ENCODE data around the gene ID4. TPM values are rescaled to one million over a fixed set of nuclear protein-coding genes. Genes with fewer than 3 reads are reported as not detected.
"Not testable (repeated sequence)": the region's sequence is repeated elsewhere in the genome, so short reads cannot be mapped to it uniquely, and the experiment has no call there.

Gene ID4
- total RNA-seq, 2 donors from 2014 or later: not detected

DNA sequence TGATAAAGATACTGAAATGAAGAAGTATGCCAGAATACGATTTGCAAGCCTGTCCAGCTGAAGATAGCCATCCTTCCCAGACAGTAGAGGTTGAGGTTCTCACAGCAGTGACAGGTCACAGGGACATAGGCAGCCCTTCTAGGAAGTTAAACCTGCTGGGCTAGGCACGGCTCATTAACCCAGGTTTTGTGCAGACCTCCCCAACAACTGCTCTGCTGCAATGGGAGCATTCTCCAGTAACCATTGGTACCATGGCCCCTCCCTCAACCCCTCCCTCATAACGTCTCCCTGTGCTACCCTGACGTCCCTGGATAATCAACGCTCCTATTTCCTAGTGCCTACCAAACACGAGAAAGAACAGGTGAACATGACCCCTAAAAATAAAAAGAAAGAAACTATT is 15.8 kb downstream of the ID4 start:
- no peak for DNase-seq
- ATAC-seq (replicated peaks in 1 of 2): no peak
- no peaks in the 10 kb centered on the region for H3K36me3 Mint-ChIP-seq (ENCODE audit: insufficient read depth in 2 of 2)
- H3K4me1 Mint-ChIP-seq (ENCODE audit: low read depth): no peaks in the 10 kb centered on the region
- H3K27me3 Mint-ChIP-seq (ENCODE audit: low read depth): peaks cover 9% of the 10 kb centered on the region
- H3K27ac Mint-ChIP-seq: no peak overlapping the region
- no peaks in the 10 kb centered on the region for H3K9me3 Mint-ChIP-seq
- no peak overlapping the region for H3K4me3 Mint-ChIP-seq

DNA sequence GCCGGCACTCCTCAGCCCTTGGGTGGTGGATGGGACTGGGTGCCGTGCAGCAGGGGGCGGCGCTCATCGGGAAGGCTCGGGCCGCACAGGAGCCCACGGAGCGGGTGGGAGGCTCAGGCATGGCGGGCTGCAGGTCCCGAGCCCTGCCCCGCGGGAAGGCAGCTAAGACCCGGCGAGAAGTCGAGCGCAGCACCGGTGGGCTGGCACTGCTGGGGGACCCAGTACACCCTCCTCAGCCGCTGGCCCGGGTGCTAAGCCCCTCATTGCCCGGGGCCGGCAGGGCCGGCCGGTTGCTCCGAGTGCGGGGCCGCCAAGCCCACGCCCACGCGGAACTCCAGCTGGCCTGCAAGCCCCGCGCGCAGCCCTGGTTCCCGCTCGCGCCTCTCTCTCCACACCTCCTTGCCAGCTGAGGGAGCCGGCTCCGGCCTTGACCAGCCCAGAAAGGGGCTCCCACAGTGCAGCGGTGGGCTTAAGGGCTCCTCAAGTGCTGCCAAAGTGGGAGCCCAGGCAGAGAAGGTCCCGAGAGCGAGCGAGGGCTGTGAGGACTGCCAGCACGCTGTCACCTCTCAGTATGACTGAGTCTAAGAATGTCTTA is 17.3 kb downstream of the ID4 start:
- not testable (repeated sequence) for H3K36me3 Mint-ChIP-seq (ENCODE audit: insufficient read depth in 2 of 2); H3K4me3 Mint-ChIP-seq; ATAC-seq (replicated peaks in 1 of 2); H3K4me1 Mint-ChIP-seq (ENCODE audit: low read depth); DNase-seq; H3K27ac Mint-ChIP-seq; H3K9me3 Mint-ChIP-seq; H3K27me3 Mint-ChIP-seq (ENCODE audit: low read depth)

DNA sequence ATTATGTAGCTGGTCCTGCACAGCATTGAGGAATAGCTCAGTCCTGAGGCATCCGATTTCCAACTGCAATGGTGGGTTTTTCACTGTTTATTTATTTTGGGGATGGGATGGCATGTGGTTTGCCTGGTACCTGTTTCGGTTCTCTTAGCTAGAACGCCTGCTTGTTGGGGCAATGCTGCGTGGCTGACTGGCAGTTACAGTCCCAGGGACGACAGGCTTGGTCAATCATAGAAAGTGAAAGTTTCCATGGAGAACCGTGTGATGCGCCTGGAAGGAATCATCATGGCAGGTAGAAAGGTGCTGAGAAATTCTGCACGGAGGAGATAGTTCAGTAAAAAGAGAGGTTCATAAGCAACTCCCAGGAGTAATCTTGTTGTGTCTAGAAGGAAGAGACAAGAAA is 18.4 kb downstream of the ID4 start:
- Mint-ChIP-seq H3K27me3 (ENCODE audit: low read depth) (peaks cover 9% of the 10 kb centered on the region), H3K4me3 (no peak overlapping the region), H3K9me3 (no peaks in the 10 kb centered on the region), H3K36me3 (ENCODE audit: insufficient read depth in 2 of 2) (no peaks in the 10 kb centered on the region), H3K4me1 (ENCODE audit: low read depth) (no peaks in the 10 kb centered on the region), H3K27ac (no peak overlapping the region)
- DNase-seq: no peak
- no peak for ATAC-seq (replicated peaks in 1 of 2)

DNA sequence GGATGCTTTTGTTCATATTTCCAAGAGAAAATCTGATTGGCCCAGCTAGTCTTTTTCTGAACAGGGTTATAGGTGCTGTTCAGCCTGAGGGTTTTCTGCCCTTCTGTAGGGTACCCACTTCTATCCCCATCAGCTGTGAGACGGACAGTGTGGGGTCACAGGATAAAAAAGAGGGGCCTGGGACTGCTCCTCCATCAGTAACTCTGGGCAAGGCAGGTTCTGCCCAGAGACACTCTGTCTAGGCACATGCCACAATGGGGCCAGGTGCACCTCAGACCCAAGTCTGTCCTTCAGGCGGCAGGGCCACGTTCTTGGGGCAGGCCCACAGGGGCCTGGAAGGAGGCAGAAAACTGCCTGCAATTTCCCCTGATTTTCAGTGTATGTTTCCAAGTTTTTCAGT is 20.0 kb downstream of the ID4 start:
- Mint-ChIP-seq H3K27me3 (ENCODE audit: low read depth) (peaks cover 9% of the 10 kb centered on the region), H3K36me3 (ENCODE audit: insufficient read depth in 2 of 2) (no peaks in the 10 kb centered on the region), H3K9me3 (no peaks in the 10 kb centered on the region), H3K27ac (no peak overlapping the region), H3K4me3 (no peak overlapping the region), H3K4me1 (ENCODE audit: low read depth) (no peaks in the 10 kb centered on the region)
- no peak for DNase-seq
- no peak for ATAC-seq (replicated peaks in 1 of 2)

DNA sequence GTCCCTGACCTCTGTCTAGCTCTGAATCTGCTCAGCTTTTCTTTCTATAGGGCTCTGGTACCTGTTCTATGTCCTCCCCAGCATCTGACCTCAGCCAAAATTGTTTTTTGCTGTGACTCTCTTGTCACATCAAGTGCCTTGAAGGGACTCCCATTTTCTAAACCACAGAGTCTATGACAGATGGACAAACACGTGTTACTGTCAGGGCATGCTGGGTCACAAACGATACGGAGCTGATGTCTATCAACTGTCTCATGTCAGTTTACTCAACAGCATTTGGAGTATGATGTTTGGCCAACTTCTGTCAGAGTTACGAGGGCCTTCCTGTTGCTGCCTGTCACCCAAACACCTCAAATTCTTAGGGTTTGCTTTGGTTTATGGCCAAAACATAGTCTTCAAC is 20.5 kb downstream of the ID4 start:
- Mint-ChIP-seq H3K4me3 (no peak overlapping the region), H3K27me3 (ENCODE audit: low read depth) (peaks cover 3% of the 10 kb centered on the region), H3K27ac (no peak overlapping the region), H3K36me3 (ENCODE audit: insufficient read depth in 2 of 2) (no peaks in the 10 kb centered on the region), H3K4me1 (ENCODE audit: low read depth) (no peaks in the 10 kb centered on the region), H3K9me3 (no peaks in the 10 kb centered on the region)
- ATAC-seq (replicated peaks in 1 of 2): no peak
- DNase-seq: no peak

DNA sequence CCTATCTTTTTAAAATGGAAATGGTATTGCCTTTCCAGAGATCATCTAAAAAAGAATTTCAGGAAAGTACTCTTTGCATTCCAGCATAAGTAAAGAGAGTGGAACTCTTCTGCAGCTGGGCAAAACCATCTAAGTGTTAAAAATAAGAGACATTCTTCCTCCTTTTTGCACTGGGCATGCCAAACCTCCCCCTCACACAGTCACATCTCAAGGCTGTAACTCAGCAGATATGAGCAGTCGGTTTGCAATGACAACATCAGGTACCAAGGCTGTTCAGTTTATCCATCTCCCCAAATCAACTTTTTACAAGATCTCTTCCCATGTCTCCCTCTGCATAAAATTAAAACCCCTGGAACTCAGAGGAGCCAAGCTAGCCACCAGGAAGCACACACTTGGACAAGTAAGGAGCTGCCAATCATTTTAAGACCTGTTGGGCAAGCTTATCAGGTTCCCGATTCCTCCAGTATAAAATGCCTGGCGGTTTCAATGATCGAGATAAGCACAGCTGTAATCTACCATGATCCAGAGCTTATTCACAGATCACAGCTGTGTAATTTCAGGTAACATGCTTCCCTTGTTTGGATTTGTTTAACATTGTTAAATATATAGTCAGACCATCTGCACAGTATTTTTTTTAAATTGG is 23.2 kb downstream of the ID4 start:
- DNase-seq: no peak
- Mint-ChIP-seq H3K4me1 (ENCODE audit: low read depth) (no peaks in the 10 kb centered on the region), H3K27me3 (ENCODE audit: low read depth) (no peaks in the 10 kb centered on the region), H3K27ac (no peak overlapping the region), H3K36me3 (ENCODE audit: insufficient read depth in 2 of 2) (no peaks in the 10 kb centered on the region), H3K4me3 (no peak overlapping the region), H3K9me3 (no peaks in the 10 kb centered on the region)
- no peak for ATAC-seq (replicated peaks in 1 of 2)

DNA sequence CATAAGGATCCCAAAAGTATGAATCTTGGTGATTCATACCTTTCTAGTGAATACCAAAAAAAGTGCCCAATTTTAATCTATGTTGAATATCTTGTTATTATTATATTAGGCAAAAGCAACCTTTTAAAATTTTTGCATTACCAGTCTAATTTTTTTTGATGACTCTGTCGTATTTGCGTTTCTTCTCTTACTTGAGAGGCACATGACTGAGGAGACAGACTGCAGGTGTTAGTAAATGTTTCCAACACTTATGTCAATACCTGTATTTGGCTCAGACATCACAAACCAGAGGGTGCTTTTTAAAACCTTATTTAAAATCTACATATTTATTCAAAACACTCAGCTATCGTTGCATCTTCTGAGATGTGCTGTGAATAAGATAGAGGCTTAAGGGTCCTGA is 27.1 kb downstream of the ID4 start:
- no peak for DNase-seq
- no peak overlapping the region for H3K4me3 Mint-ChIP-seq
- no peaks in the 10 kb centered on the region for H3K27me3 Mint-ChIP-seq (ENCODE audit: low read depth)
- no peak overlapping the region for H3K27ac Mint-ChIP-seq
- H3K9me3 Mint-ChIP-seq: no peaks in the 10 kb centered on the region
- H3K4me1 Mint-ChIP-seq (ENCODE audit: low read depth): no peaks in the 10 kb centered on the region
- no peak for ATAC-seq (replicated peaks in 1 of 2)
- H3K36me3 Mint-ChIP-seq (ENCODE audit: insufficient read depth in 2 of 2): no peaks in the 10 kb centered on the region

DNA sequence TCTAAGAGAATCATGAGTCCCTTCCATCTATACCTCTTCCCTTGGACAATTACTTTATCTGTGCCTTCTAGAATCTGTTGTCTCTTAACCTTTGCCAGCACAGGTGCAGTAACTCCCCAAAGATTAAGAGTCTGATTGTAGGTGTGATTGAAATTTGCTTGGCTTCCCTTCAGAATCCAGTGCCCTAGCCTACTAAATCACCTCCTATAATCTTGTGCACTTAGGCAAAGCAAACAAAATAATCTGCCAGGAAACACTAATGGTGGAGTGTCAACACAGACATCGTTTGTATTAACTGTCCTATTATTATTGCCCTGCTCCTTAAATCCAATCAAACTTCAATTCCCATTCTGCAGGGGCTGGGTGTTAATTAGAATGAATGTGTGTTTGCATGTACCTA is 28.0 kb downstream of the ID4 start:
- H3K27me3 Mint-ChIP-seq (ENCODE audit: low read depth): no peaks in the 10 kb centered on the region
- no peaks in the 10 kb centered on the region for H3K4me1 Mint-ChIP-seq (ENCODE audit: low read depth)
- ATAC-seq (replicated peaks in 1 of 2): no peak
- no peaks in the 10 kb centered on the region for H3K36me3 Mint-ChIP-seq (ENCODE audit: insufficient read depth in 2 of 2)
- peaks cover 0 to 2% of the 10 kb centered on the region in 2 donors for H3K9me3 Mint-ChIP-seq
- no peak for DNase-seq
- no peak overlapping the region for H3K27ac Mint-ChIP-seq
- H3K4me3 Mint-ChIP-seq: no peak overlapping the region

DNA sequence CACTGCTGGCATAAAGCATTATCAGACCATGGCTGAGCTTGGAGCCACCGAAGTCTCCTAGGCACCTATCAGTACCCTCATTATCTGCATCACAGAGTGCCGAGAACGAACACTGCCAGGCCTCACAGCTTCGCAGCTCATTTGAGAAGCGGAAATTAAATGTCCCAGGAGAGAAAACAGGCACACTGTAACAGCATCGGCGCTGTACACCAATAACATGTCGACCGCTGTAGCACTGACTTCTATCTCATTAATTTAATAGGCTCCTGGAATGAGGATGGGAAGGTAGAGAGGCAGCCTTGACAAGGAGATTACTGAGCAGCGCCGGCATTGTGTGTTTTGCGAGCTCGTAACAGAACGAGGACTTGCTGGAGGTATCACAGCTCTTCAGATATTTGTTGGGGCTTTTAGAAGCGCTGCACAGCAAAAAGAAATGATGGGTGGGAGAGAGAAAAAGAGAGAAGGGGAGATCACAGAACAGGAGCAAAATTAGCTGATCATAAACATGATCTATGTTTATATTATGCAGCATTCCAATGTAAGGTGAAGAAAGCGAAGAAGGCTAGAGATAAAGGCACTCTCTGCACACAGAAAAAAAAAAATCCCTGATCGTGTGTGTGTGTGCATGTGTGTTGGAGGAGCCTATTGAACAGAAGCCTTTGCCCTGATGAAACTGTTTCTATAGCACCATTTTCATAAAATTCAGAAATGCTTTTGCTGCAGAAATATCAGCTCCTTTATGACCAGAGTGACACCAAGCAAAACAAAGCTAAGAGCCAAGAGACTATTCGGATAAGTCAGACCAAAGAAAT is 29.2 kb downstream of the ID4 start:
- H3K4me3 Mint-ChIP-seq: no peak overlapping the region
- H3K27me3 Mint-ChIP-seq (ENCODE audit: low read depth): no peaks in the 10 kb centered on the region
- DNase-seq (no peak), ATAC-seq (replicated peaks in 1 of 2) (no peak)
- H3K9me3 Mint-ChIP-seq: peaks cover 0 to 2% of the 10 kb centered on the region in 2 donors
- no peaks in the 10 kb centered on the region for H3K4me1 Mint-ChIP-seq (ENCODE audit: low read depth)
- H3K27ac Mint-ChIP-seq: no peak overlapping the region
- H3K36me3 Mint-ChIP-seq (ENCODE audit: insufficient read depth in 2 of 2): no peaks in the 10 kb centered on the region

DNA sequence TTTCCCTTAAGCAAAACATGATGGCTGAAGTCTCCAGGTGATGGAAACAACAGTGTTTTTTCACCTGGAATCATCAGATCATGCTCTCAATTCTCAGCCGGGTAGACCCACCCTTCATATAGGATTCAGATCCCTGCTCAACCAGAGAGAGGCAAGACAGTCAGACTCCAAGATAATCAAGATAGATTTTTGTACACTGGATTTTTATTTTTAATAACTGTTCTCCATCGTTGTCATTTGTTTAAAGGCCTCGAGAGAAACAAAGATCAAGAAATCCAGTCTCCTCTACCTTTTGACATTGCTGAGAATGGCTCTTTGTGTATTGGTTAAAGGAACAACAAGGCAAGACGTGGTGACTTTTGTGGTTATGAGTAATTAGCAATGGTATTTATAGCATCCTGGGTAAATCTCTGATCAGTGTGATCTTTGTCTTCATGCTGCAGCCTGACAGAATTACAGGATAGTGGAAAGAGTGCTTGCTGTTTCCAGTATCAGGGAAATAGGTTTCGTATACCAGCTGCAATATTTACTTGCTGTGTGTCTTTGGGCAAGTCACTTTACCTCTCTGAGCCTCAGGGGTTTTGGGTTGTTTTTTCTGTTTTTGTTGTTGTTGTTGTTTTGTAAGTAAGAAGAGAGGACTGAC is 29.9 kb downstream of the ID4 start:
- no peak for ATAC-seq (replicated peaks in 1 of 2)
- H3K27ac Mint-ChIP-seq: no peak overlapping the region
- H3K4me1 Mint-ChIP-seq (ENCODE audit: low read depth): no peaks in the 10 kb centered on the region
- no peak overlapping the region for H3K4me3 Mint-ChIP-seq
- peaks cover 0 to 2% of the 10 kb centered on the region in 2 donors for H3K9me3 Mint-ChIP-seq
- no peaks in the 10 kb centered on the region for H3K27me3 Mint-ChIP-seq (ENCODE audit: low read depth)
- DNase-seq: no peak
- no peaks in the 10 kb centered on the region for H3K36me3 Mint-ChIP-seq (ENCODE audit: insufficient read depth in 2 of 2)

DNA sequence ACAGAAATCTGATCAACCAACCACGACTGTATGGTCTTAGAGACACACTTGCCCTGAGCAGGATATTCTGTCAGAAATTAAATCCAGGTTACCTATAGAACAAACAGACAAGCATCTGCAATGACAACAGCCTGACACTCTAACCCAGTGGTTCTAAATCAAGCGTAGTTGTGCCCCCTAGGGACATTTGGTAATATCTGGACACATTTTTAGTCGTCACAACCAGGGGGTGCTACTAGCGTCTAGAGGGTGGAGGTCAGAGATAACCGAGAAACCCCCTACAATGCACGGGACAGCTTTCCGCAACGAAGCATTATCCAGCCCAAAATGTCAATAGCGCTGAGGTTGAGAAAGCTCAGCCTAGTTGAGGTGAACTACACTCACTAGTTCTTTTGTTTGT is 32.3 kb downstream of the ID4 start:
- H3K36me3 Mint-ChIP-seq (ENCODE audit: insufficient read depth in 2 of 2): no peaks in the 10 kb centered on the region
- no peaks in the 10 kb centered on the region for H3K4me1 Mint-ChIP-seq (ENCODE audit: low read depth)
- no peak overlapping the region for H3K4me3 Mint-ChIP-seq
- peaks cover 0 to 2% of the 10 kb centered on the region in 2 donors for H3K9me3 Mint-ChIP-seq
- ATAC-seq (replicated peaks in 1 of 2): no peak
- no peaks in the 10 kb centered on the region for H3K27me3 Mint-ChIP-seq (ENCODE audit: low read depth)
- no peak for DNase-seq
- no peak overlapping the region for H3K27ac Mint-ChIP-seq

DNA sequence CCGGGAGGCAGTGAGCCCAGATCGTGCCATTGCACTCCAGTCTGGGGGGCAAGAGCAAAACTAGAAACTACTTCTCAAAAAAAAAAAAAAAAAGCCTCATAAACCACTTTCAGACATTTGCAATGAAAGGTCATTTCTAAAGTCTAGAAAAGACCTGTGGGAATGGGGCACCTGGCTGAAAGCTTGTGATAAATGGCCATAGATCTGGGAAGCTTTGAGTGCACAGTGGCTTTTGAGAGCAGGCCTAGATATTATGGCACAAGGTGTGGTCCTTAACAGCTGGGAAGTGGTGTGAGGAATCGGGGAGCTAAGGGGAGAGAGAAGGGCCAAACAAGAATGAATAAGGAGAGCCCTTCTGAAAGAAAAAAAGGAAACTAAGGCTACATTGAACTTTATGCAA is 33.2 kb downstream of the ID4 start:
- Mint-ChIP-seq H3K27me3 (ENCODE audit: low read depth) (no peaks in the 10 kb centered on the region), H3K36me3 (ENCODE audit: insufficient read depth in 2 of 2) (no peaks in the 10 kb centered on the region), H3K4me1 (ENCODE audit: low read depth) (no peaks in the 10 kb centered on the region), H3K4me3 (no peak overlapping the region), H3K27ac (no peak overlapping the region), H3K9me3 (peaks cover under 1 to 2% of the 10 kb centered on the region in 2 donors)
- no peak for ATAC-seq (replicated peaks in 1 of 2)
- DNase-seq: no peak

DNA sequence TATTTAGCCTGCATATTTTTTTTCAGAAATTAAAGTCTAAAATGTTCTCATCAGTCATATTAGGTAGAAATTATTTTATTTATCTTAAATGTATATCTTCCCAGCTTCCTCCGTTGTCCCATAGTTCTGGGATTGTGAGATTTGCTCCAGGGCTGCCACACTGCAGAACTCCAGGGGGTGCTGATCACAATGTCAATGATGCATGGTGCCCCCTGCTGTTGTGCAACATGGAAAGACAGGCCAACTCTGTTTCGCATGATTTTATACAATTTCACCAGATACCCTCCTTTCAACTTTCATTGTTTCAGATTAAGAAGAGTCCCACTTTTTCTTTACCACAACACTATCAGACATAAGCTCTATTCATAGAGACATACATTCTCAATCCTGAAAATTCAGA is 35.9 kb downstream of the ID4 start:
- Mint-ChIP-seq H3K4me3 (no peak overlapping the region), H3K36me3 (ENCODE audit: insufficient read depth in 2 of 2) (no peaks in the 10 kb centered on the region), H3K27ac (no peak overlapping the region), H3K27me3 (ENCODE audit: low read depth) (no peaks in the 10 kb centered on the region), H3K4me1 (ENCODE audit: low read depth) (no peaks in the 10 kb centered on the region), H3K9me3 (peaks cover 2% of the 10 kb centered on the region in 2 donors)
- ATAC-seq (replicated peaks in 1 of 2) (no peak), DNase-seq (no peak)

Data from activated T-cell treated with anti-CD3 and anti-CD28 coated beads, Interleukin-2, amount 50 U/mL, for 72 hours (primary cell).